HG03521 (cell line): Measurements from ENCODE around the gene RASGEF1C.

ENCODE experiments used
- ATAC-seq: cut with Tn5 transposase; IDR thresholded peaks from one replicate; pipeline ENCODE4 v1.9.1; 2021; ENCODE audit warnings: mild to moderate bottlenecking, moderate library complexity; ENCODE audit not compliant: unreplicated experiment

The RASGEF1C gene

DNA sequence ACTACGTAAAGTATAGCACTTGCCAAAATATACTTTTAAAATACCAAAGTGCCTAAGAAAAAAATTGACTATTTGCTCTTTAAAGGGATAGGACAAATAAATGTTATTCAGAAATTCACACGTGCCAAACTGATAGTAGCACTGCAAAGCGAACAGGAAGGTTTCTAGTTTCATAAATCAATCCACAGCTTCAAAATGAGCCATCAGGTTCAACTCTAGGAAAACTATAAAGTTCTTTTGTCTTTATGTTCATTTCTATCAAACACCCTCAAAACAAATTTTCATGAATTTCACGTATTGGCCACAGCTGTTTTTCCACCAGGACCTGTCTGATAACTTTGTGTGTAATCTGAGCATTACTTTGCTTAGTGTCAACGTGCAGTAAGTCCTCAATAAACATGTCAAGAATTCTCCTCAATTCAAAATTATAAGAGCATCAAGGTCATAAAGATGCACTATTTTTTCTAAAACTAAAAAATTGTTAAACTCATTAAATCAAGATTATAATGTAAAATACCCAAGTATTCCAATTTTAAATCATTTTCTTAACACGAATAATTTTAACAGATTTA, 140.4 kb downstream of the RASGEF1C start:
- ATAC-seq: no peak

DNA sequence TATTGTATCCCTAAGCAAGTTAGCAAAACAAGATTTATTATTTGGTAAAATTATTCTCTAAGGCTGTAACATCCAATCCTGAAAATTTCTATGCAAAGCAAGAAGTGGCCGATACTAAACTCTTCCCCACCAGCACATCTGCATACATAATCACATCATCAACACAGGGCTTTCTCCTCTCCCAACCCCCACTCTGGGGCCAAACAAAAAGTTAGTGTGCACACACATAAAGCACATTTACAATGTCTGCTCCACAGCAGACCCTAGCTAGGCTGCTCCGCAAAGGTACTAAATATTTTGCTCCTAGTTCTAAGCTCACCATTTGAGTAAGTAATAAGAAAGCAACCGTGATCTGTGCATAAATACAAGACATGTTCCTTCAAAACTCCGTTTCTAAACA, 141.0 kb downstream of the RASGEF1C start:
- no peak for ATAC-seq

DNA sequence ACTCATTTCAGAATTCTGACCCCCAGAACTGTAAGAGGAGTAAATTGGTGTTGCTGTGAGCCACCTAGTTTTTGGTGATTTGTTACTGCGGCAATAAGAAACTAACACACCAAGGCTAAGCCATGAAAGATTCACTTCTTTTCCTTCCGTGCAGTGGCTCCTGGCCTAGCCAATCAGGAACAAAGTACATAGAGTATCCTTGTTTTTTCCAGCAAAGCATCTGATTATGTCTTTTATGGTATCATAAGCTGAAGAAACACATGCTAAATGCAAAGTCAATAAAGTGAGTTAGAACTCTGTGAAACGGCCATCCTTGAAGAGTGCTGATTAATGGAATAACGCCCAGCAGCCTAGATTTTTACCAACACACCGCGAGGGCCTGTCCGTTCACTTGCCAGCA, 148.8 kb downstream of the RASGEF1C start:
- ATAC-seq: no peak

DNA sequence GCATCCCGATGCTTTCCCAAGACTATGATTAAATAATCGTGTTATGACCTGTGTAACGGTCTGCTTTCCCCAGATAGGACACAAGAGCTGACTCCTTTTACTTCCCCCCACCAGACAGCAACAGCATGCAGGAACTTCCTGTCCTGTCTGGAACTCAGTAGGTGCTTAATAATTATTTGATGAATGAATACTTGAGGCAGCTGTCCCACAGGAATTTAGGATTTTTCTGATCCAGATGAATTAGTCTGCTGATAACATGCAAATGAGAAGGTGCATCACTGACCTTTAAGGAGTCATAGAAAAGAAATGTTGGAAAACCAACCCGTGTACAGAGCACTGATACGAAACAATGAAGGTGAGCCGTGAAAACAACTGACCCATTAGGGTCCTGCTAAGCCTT, 149.7 kb downstream of the RASGEF1C start:
- ATAC-seq: no peak

DNA sequence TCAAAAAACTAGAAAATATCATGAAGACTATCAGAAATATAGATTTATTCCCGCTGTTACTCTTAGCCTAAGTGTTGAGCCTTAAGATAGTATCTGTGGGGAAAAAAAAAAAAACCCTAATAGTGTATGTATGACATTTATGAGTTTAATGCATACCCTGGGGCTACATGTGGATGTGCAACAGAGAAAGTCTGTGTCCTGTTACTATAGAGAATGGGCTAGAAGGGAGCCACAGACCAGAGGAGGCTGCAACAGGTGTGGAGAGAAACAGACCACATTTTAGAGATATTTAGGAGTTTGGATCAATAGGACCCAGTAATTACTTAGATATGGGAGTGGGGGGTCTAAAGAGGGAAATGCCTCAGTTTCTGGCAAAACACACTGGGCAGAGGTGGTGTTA, 152.9 kb downstream of the RASGEF1C start:
- ATAC-seq: no peak

DNA sequence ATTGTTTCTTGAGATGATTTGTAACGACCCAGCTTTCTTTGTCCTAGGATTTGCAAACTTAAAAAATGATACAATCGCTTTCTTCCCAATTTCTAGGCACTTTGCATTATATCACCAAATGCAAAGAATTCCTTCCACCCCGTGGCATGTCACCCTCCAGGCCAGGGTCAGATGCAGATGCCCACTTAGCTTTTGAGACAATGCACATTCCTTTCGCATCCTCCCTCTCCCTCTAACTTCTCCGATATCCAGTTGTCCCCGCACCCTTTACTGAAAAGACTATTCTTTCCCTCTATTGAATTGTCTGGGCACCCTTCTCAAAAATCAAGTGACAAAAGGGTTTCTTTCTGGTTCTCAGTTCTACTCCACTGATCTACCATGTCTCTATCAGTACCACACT, 154.8 kb downstream of the RASGEF1C start:
- no peak for ATAC-seq

DNA sequence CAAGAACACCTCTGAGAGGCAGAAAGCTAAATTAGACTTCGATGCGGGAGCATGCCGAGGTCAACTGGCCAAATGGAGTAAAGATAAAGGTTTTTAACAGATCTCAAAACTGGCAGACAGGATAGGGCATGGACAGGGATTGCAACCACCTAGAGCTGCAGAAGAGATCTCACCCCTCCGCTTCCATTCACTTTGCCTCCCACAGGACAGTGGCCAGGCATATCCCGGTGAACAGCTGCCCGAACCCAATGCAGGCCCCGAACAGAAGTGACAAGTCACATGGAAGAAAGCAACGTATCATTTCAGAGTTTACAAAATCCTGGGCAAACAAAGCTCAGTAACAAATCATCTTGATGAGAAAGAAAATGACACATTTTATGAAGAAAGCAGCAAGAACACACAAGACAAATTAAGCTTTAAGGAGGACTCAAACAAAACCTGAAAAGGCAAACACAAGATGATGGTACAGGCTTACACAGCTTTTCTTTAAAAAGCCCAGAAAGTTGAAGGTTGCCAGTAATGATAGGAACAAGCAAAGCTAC, 155.9 kb downstream of the RASGEF1C start:
- no peak for ATAC-seq

DNA sequence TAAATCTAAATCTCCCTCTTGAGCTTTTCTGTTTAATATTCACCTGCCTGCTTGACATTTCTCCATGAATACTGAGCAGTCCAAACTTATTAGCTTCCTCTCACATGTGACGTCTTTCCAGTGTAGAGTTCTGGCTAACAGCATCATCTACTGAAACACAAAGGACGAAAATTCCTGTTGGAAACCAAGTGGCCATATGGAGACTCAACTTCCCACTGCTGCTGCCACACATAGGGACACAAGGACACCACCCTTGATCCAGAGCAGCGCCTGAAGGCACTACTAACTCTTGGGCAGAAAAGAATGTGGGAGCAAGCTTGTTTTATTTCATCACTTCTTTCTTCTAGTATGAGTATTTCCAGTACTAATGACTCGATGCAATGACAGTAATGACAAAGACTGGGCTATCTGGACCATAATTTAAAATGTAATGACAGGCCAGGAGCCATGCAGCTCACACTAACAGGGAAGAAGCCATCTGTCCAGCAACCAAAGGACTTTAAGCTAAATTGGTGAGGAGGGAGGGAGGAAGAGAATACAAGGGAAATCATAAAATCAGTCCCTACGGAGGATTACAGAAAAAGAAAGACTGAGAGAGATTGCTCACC, 156.7 kb downstream of the RASGEF1C start:
- ATAC-seq: no peak
